Breast epithelium (tissue), 4 donors: ENCODE results near the gene ZP2. TPM values are rescaled to one million over a fixed set of nuclear protein-coding genes. Genes with fewer than 3 reads are reported as not detected.

Experiments used
- DNase-seq, 2 donors: peaks; one replicate each; pipeline ENCODE4 v3.0.0-alpha.2; 2019; ENCODE audit warnings: low spot score in 2 of 2
- H3K27ac ChIP-seq, 2 donors: fragments of 200-600 bp; sonication (generic) in 1 of 2; one replicate each; pipeline ENCODE4 v1.5.1; 2016 to 2019; ENCODE audit warnings: mild to moderate bottlenecking in 1 of 2
- H3K27me3 ChIP-seq, 2 donors: fragments of 200-600 bp; sonication (generic) in 1 of 2; one replicate each; pipeline versions ENCODE4 v1.5.1 to v1.6.0; 2017 to 2019; ENCODE audit warnings: control low read depth in 1 of 2, mild to moderate bottlenecking in 1 of 2
- H3K36me3 ChIP-seq: fragments of 200-600 bp; one replicate; pipeline ENCODE4 v1.5.1; 2019
- H3K4me1 ChIP-seq, 2 donors: fragments of 200-600 bp; sonication (generic); one replicate each; pipeline ENCODE4 v1.5.1; 2016 to 2019; ENCODE audit warnings: control low read depth in 1 of 2
- H3K4me3 ChIP-seq, 3 donors: fragments of 200-600 bp; sonication (generic); 1 replicate in 2 of 3; 2 replicates in 1 of 3; pipeline ENCODE4 v1.5.1; 2016 to 2019; ENCODE audit warnings: mild to moderate bottlenecking in 3 of 3, moderate library complexity in 2 of 3
- H3K9me3 ChIP-seq, 2 donors: fragments of 200-600 bp; sonication (generic) in 1 of 2; one replicate each; pipeline ENCODE4 v1.5.1; 2016 to 2019; ENCODE audit warnings: control low read depth in 1 of 2
- CTCF ChIP-seq, 3 donors: fragments of 450-650 bp; IDR thresholded peaks; one replicate each; pipeline ENCODE4 v1.5.1; 2016 to 2017; ENCODE audit warnings: antibody characterized with exemption in 3 of 3, mild to moderate bottlenecking in 3 of 3, moderate library complexity in 3 of 3
- POLR2A ChIP-seq: fragments of 450-650 bp; IDR thresholded peaks from one replicate; pipeline ENCODE4 v1.6.1; 2016; ENCODE audit warnings: antibody characterized with exemption, mild to moderate bottlenecking, moderate library complexity
- POLR2AphosphoS5 ChIP-seq, 3 donors: sonication (generic); formaldehyde crosslinking; IDR thresholded peaks; one replicate each; pipeline ENCODE4 v1.6.1; 2017; ENCODE audit warnings: antibody characterized with exemption in 3 of 3
- intact Hi-C: fragments of 100-400 bp; cut with DNase I; formaldehyde crosslinking; loops from one replicate; pipeline ENCODE4 v1.15.1; 2023; ENCODE audit warnings: low total_unique reads
- total RNA-seq, 3 donors: library from RNA; depleted of rRNA; stranded (reverse); fragments of >200 nt; gene quantifications; one replicate each; pipeline ENCODE4 v1.1.0, GENCODE V29; 2016

ZP2 gene
- total RNA-seq, 3 donors from 2014 or later: not detected

- Histone ChIP-seq H3K4me3 (no peak overlapping the region), H3K36me3 (no peaks in the 10 kb centered on the region), H3K9me3 (no peaks in the 10 kb centered on the region), H3K27me3 (no peaks in the 10 kb centered on the region), H3K4me1 (no peaks in the 10 kb centered on the region), H3K27ac (no peak overlapping the region)
- no peak for DNase-seq
- TF ChIP-seq POLR2A (no peak), POLR2AphosphoS5 (IDR thresholded peaks at IDR 0.05) (no peak), CTCF (IDR thresholded peaks at IDR 0.05) (no peak)
- intact Hi-C loops: no loop called here
Observed at GRCh38 chr16:21217121-21217520, 5.7 kb upstream of the ZP2 start.

- intact Hi-C loops: no loop called here
- DNase-seq: no peak
- no peaks in the 10 kb centered on the region for H3K4me1 ChIP-seq
- H3K36me3 ChIP-seq: no peaks in the 10 kb centered on the region
- H3K27me3 ChIP-seq: no peaks in the 10 kb centered on the region
- H3K9me3 ChIP-seq: no peaks in the 10 kb centered on the region
- H3K27ac ChIP-seq: no peak overlapping the region
- TF ChIP-seq CTCF (IDR thresholded peaks at IDR 0.05): no peak
- TF ChIP-seq POLR2A: no peak
- TF ChIP-seq POLR2AphosphoS5 (IDR thresholded peaks at IDR 0.05): no peak
- H3K4me3 ChIP-seq: no peak overlapping the region
Observed at GRCh38 chr16:21214086-21214485, 2.7 kb upstream of the ZP2 start.

- Histone ChIP-seq H3K4me3 (no peak overlapping the region), H3K9me3 (no peaks in the 10 kb centered on the region), H3K27ac (no peak overlapping the region), H3K27me3 (no peaks in the 10 kb centered on the region), H3K36me3 (no peaks in the 10 kb centered on the region), H3K4me1 (no peaks in the 10 kb centered on the region)
- TF ChIP-seq POLR2AphosphoS5 (IDR thresholded peaks at IDR 0.05) (no peak), CTCF (IDR thresholded peaks at IDR 0.05) (no peak), POLR2A (no peak)
- no peak for DNase-seq
- intact Hi-C loops: no loop called here
Observed at GRCh38 chr16:21208446-21209230, 2.7 kb downstream of the ZP2 start.

- intact Hi-C loops: no loop called here
- Histone ChIP-seq H3K9me3 (no peaks in the 10 kb centered on the region), H3K4me3 (no peak overlapping the region), H3K27me3 (no peaks in the 10 kb centered on the region), H3K4me1 (no peaks in the 10 kb centered on the region), H3K36me3 (no peaks in the 10 kb centered on the region), H3K27ac (no peak overlapping the region)
- no peak for DNase-seq
- no peak for TF ChIP-seq POLR2A
- TF ChIP-seq CTCF (IDR thresholded peaks at IDR 0.05): no peak
- no peak for TF ChIP-seq POLR2AphosphoS5 (IDR thresholded peaks at IDR 0.05)
Observed at GRCh38 chr16:21206550-21206949, 4.8 kb downstream of the ZP2 start.

GRCh38 chr16:21205303-21205702, 6.1 kb downstream of the ZP2 start:
- Histone ChIP-seq H3K4me1 (no peaks in the 10 kb centered on the region), H3K4me3 (no peak overlapping the region), H3K36me3 (no peaks in the 10 kb centered on the region), H3K27ac (no peak overlapping the region), H3K27me3 (no peaks in the 10 kb centered on the region), H3K9me3 (no peaks in the 10 kb centered on the region)
- no peak for DNase-seq
- TF ChIP-seq POLR2A (no peak), CTCF (IDR thresholded peaks at IDR 0.05) (no peak), POLR2AphosphoS5 (IDR thresholded peaks at IDR 0.05) (no peak)
- intact Hi-C loops: no loop called here
